HG03460 (cell line): ENCODE results near the gene PRDM10.

Experiments
- ATAC-seq: cut with Tn5 transposase; IDR thresholded peaks from one replicate; pipeline ENCODE4 v1.9.1; 2021; ENCODE audit not compliant: unreplicated experiment

The PRDM10 gene

GRCh38 chr11:129852125-129852740, 150.4 kb downstream of the PRDM10 start:
- ATAC-seq, result no peak
